Endothelial cell of umbilical vein (primary cell): ENCODE measurements around the gene POLN.

Experiments
- POLR2A ChIP-seq: IDR thresholded peaks from 2 replicates; pipeline ENCODE4 v1.6.1; 2012; ENCODE audit warnings: low read depth, mild to moderate bottlenecking, control low read depth, low read length
- TF ChIP-seq, protein P1 (sequence below), 2 donors: IDR thresholded peaks; 1 replicate in 1 of 2; 2 replicates in 1 of 2; pipeline ENCODE4 v1.5.1; 2011; ENCODE audit warnings: low read length in 2 of 2, mild to moderate bottlenecking in 2 of 2, moderate library complexity in 2 of 2, control low read depth in 1 of 2, inconsistent platforms in 1 of 2, low read depth in 1 of 2; ENCODE audit not compliant: insufficient read depth in 1 of 2; ENCODE audit errors: extremely low read depth in 1 of 2

GRCh38 chr4:2265113-2266110 is 23.5 kb upstream of the POLN start:
- no peak for TF ChIP-seq POLR2A
- TF ChIP-seq, protein P1, sequence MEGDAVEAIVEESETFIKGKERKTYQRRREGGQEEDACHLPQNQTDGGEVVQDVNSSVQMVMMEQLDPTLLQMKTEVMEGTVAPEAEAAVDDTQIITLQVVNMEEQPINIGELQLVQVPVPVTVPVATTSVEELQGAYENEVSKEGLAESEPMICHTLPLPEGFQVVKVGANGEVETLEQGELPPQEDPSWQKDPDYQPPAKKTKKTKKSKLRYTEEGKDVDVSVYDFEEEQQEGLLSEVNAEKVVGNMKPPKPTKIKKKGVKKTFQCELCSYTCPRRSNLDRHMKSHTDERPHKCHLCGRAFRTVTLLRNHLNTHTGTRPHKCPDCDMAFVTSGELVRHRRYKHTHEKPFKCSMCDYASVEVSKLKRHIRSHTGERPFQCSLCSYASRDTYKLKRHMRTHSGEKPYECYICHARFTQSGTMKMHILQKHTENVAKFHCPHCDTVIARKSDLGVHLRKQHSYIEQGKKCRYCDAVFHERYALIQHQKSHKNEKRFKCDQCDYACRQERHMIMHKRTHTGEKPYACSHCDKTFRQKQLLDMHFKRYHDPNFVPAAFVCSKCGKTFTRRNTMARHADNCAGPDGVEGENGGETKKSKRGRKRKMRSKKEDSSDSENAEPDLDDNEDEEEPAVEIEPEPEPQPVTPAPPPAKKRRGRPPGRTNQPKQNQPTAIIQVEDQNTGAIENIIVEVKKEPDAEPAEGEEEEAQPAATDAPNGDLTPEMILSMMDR (IDR thresholded peaks at IDR 0.05; ENCODE audit: extremely low read depth in 1 of 2, insufficient read depth in 1 of 2, low read depth in 1 of 2, low read length in 2 of 2), result no peak
